ENCODE data around the gene PMM1.

GRCh38 chr22:41608386-41608785 is 18.7 kb upstream of the PMM1 start:
- no peak for TF ChIP-seq CTCF (IDR thresholded peaks at IDR 0.05)
- TF ChIP-seq POLR2A (IDR thresholded peaks at IDR 0.05), result no peak

Data from thyroid gland (tissue), 4 donors.